GM19240 (cell line): ENCODE results near the gene MYH7.

Source experiments
- DNase-seq: peaks from one replicate; pipeline ENCODE4 v3.0.0; 2011; ENCODE audit warnings: low spot score; ENCODE audit not compliant: insufficient read length

The MYH7 gene

GRCh38 chr14:23447361-23448350 lies 12.2 kb upstream of the MYH7 start:
- DNase-seq = no peak

DNA sequence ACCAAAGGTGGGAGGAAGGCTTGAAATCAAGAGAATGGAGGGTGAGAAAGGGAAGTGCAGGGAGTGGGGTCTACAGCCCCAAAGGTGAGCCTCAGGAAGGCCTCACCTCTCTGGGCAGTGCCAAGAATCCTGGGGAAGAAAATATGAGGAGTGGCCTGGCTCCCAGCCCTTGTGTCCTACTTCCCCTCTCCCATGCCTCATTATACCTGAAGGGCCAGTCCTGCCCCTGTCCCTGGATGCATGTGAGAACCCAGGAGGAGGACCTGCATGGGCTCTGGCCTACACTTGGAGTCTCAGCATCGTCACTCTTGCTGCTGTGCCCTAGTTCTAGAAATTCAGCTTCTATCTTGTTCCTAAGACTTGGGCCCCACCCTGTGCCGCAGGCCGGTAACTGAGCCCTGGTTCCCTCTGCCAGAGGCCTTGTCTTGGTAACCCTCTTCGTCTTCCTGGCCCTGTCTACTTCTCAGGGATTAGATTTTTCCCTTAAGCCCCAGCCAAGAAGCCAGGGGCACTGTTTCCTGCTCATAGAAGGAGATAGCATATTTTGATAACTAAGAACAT lies 10.9 kb upstream of the MYH7 start:
- DNase-seq = no peak

DNA sequence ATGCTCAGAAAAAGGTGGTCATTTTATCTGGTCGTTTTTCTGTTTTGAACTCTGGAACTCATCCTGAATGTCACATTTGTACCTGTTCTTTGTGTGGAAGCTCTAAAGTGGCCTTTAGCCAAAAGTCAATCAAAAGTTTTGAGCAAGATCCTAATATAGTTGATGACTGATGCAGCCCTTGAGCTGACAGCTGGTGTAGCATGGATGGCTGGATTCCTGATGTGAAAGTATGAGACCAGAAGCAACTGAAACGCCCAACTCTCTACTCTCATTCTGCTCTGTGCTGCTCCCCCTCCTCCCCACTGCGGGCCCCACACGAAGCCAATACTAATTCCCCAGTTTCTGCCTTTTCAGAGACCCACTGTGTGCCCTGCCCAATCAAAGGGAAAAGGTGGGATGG lies 10.3 kb upstream of the MYH7 start:
- DNase-seq = no peak

DNA sequence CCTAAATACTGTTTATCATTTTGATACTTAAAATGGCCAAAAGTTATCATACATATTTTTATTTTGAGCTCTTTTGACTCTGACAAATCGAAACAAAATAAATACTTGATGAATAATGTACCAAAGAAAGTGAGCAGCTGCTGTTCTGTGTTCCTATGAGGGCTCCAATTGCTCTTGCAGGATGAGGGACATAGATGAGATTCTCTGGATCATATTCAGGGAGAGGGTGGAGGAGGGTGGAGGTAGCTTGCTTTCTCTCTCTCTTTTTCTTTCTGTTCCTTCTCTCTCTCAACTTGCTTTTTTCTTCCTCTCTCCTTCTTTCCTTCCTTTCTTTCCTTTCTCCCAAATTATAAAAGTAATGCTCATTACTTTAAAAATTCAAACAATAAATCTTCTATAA lies 8.9 kb upstream of the MYH7 start:
- DNase-seq = no peak

- DNase-seq = no peak
Measured at GRCh38 chr14:23443881-23444280, 8.4 kb upstream of the MYH7 start.

DNA sequence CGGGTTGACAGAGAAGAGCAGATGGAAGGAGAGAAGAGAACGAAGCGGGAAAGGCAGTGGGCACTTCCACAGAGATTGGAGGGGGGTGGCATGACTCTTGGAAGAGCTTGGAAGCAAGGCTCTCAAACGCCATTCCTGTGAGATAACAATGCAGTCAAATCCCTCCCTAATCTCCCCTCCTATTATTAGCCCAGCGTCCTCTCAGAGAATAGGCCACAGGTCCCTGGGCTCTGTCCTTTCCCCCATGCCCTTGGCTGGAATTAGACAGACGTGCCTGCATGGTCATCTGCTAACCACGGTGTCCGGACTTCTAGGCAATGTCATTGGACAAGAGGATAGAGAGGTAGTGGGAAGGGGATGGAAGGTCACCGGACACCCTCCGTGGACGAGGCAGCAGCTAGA lies 8.0 kb upstream of the MYH7 start:
- no peak for DNase-seq

GRCh38 chr14:23442721-23443356 lies 7.4 kb upstream of the MYH7 start:
- DNase-seq = no peak

DNA sequence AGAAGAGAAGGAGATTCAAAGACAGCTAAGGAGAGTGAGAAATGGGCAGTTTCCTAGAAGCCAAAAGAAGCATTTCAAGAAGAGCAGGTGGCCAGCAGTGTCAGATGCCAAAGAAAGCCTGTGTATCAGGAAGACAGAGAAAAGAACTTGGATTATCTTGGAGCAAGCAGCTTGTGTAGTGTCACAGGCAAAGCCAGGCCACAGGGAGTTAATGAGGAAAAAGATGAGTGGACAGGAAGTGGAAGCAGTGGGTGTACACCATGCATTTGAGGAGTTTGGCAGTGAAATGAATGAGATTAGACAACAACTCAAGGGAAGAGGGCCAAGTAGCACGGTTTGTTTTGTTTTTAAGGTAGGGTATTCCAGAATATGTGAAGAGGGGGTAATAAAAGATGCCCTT lies 5.6 kb upstream of the MYH7 start:
- no peak for DNase-seq

DNA sequence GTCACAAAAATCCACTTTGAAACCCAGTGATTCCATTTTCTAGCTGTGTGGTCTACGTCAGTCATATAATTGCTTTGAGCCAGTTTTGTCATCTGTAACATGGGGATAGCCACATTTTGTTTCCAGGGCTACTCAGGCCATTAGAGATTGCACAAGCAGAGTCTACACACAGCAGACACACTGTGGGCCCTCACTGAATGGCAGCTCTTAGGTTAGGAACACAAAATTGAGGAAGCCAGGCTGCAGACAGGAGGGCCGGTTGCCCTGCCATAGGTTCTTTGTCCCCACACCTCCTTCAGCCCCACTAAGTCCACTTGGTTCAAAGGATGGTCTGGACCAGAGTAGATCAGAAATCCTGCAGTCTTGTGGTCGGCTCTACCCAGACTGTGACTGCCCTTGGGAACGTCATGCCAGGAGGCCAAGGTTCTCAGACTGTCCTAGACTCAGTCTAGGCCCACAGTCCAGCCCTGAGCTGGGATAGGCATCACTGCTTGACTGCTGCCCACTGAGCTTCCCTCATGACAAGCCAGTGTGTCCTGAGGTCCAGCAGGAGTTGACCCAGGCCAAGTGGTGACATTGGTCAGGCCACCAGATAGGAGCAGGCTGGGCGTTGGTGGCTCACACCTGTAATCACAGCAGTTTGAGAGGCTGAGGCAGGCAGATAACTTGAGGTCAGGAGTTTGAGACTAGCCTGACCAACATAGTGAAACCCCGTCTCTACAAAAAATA lies 3.8 kb upstream of the MYH7 start:
- DNase-seq = no peak

GRCh38 chr14:23438101-23438971 lies 2.9 kb upstream of the MYH7 start:
- no peak for DNase-seq

- no peak for DNase-seq
Measured at GRCh38 chr14:23437133-23438100, 2.0 kb upstream of the MYH7 start.

DNA sequence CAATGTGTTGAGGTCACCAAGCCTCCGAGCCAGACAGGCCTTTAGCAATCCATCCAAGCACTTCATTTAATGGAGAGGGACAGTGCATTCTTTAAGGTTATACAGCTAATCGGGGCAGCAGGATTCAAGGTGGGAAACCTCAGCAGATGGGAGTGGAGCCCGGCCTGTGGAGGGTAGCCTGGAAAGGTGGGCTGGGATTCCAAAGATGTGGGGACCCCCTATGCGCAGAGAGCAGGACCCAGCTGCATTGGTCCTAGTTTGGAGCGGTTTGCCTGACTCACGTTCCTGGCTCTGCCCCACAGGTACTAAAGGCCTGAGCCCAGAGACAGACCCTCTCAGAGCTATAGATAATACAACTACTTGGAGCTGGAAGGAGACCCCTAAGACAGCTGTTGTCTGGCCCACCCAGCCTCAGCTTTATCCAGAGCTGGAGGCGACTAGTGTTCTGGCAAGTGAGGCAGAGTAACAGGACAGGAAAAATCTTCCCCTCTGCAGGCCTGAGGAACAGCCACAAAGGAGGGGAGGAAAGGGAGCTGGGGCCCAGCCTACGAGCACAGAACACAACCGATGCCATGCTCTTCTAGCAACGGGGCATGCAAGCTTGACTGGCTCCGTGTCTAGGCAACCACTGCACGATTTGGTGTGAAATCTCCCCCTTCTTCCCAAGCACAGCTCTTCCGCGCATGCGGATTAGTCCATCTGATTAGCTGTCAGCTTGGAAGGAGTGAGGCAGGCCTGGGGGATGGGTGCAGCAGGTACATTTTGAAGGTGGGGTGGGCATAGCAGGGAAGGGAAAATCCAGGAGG lies 1.1 kb upstream of the MYH7 start:
- no peak for DNase-seq

DNA sequence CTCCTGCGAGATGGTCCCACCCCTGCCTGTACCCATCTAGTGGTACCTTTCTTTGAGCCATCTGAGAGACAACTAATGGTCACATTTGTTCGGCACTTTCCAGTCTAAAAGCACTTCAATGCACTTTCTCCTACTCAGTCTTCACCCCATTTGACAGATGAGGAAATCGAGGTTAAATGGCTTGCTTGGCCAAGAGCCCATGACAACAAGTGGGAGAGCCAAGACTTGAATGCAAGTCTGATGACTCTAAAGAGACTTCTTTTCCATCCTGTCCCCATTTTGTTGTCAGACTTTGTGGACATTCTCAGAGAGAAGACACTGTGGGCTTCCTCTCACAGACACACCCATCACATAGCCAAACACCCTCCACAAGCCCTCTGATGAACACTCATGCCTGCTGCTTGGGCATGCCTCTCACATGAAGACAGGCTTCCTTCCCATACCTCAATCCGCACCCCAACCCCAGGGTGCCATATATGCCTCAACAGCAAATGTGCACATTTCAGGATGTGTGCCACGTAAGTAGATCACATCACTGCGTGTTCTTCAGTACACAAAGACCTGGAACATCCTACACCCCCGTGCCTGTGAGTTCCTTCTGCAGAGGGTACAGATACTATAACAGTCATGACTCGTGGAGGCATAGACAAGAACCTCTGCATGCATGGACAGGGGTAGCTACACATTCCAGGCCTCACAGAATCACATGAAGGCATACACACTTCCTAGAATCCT lies 805 bp downstream of the MYH7 start:
- DNase-seq = no peak

DNA sequence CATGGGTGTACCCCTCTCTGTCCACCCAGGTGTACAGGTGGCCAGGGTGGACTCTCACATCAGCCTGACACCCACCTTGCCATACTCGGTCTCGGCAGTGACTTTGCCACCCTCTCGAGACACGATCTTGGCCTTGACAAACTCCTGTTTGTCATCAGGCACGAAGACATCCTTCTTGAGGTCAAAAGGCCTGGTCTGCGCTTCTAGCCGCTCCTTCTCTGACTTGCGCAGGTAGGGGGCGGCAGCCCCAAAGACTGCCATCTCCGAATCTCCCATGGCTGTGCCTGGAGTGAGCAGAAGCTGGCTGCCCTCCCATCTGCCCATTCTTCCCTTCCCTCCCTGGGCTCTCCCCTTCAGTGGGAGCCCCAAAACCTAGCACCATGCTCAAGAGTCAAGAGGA lies 2.0 kb downstream of the MYH7 start:
- DNase-seq = no peak

DNA sequence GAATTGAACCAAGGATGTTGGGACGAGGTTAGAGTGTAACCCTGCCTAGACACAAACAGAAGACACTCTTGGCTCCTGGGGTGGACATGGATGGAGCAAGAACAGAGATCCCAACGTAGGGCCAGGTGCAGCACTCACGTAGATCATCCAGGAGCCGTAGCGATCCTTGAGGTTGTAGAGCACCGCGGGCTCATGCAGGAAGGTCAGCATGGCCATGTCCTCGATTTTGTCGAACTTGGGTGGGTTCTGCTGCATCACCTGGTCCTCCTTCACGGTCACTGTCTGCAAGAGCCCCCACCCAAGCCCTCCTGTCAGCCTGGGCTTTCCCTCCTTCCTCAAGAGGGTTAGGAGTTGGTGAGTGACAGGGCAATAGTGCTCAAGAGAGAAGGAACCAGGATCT lies 2.5 kb downstream of the MYH7 start:
- no peak for DNase-seq

- no peak for DNase-seq
Measured at GRCh38 chr14:23432102-23432925, 3.1 kb downstream of the MYH7 start.

- no peak for DNase-seq
Measured at GRCh38 chr14:23431486-23431885, 4.0 kb downstream of the MYH7 start.
